ENCODE results near the gene ADAMTS2. TPM values are rescaled to one million over a fixed set of nuclear protein-coding genes. Genes with fewer than 3 reads are reported as not detected.

Gene ADAMTS2
- total and polyA plus RNA-seq, 4 experiments from 2014 or later: 0.07 TPM; not detected in 3

- H3K27ac ChIP-seq (ENCODE audit: low read depth, low read length): no peak overlapping the region
- H3K9me3 Mint-ChIP-seq: peaks cover 0 to 2% (median 0%) of the 10 kb centered on the region in 8 donors
- H3K27ac Mint-ChIP-seq: no peak overlapping the region
- no peaks in the 10 kb centered on the region for H3K9me3 ChIP-seq (ENCODE audit: control insufficient read depth in 1 of 2, low read length in 2 of 2)
- H3K27me3 Mint-ChIP-seq: no peaks in the 10 kb centered on the region
- H3K4me1 Mint-ChIP-seq: no peaks in the 10 kb centered on the region
- intact Hi-C loops (cut with micrococcal nuclease): no loop called here
- no peaks in the 10 kb centered on the region for H3K27me3 ChIP-seq (ENCODE audit: insufficient read depth, low read length)
- ChIA-PET POLR2A (ENCODE audit: partially characterized antibody) (no interaction called here), CTCF (ENCODE audit: partially characterized antibody) (no interaction called here)
- H3K4me3 Mint-ChIP-seq: no peak overlapping the region
- H3K36me3 ChIP-seq (ENCODE audit: insufficient read depth, low read length): no peaks in the 10 kb centered on the region
- no peak overlapping the region for H3K4me3 ChIP-seq (ENCODE audit: low read length in 2 of 2)
- no peaks in the 10 kb centered on the region for H3K36me3 Mint-ChIP-seq
- no peaks in the 10 kb centered on the region for H3K4me1 ChIP-seq (ENCODE audit: insufficient read depth, low read length)
- no peak for DNase-seq
These were observed 210.8 kb downstream of the ADAMTS2 start for GRCh38 chr5:179134511-179134910.

GRCh38 chr5:179132586-179133355 is 212.5 kb downstream of the ADAMTS2 start:
- Histone ChIP-seq H3K9me3 (ENCODE audit: control insufficient read depth in 1 of 2, low read length in 2 of 2) (no peaks in the 10 kb centered on the region), H3K27ac (ENCODE audit: low read depth, low read length) (no peak overlapping the region), H3K36me3 (ENCODE audit: insufficient read depth, low read length) (no peaks in the 10 kb centered on the region), H3K4me1 (ENCODE audit: insufficient read depth, low read length) (no peaks in the 10 kb centered on the region), H3K27me3 (ENCODE audit: insufficient read depth, low read length) (no peaks in the 10 kb centered on the region), H3K4me3 (ENCODE audit: low read length in 2 of 2) (no peak overlapping the region)
- POLR2A ChIA-PET (ENCODE audit: partially characterized antibody): no interaction called here
- Mint-ChIP-seq H3K27me3 (no peaks in the 10 kb centered on the region), H3K4me3 (no peak overlapping the region), H3K4me1 (no peaks in the 10 kb centered on the region), H3K27ac (peak overlapping the region in 1 of 7 donors; percentile 73), H3K36me3 (no peaks in the 10 kb centered on the region), H3K9me3 (peaks cover 0 to 3% (median 0%) of the 10 kb centered on the region in 8 donors)
- CTCF ChIA-PET (ENCODE audit: partially characterized antibody): no interaction called here
- no peak for DNase-seq
- intact Hi-C loops (cut with micrococcal nuclease): no loop called here

GRCh38 chr5:179131886-179132585 is 213.2 kb downstream of the ADAMTS2 start:
- no peaks in the 10 kb centered on the region for H3K4me1 ChIP-seq (ENCODE audit: insufficient read depth, low read length)
- H3K27me3 Mint-ChIP-seq: no peaks in the 10 kb centered on the region
- H3K9me3 Mint-ChIP-seq: peaks cover 0 to 4% (median 0%) of the 10 kb centered on the region in 8 donors
- intact Hi-C loops (cut with micrococcal nuclease): no loop called here
- no peaks in the 10 kb centered on the region for H3K4me1 Mint-ChIP-seq
- no peaks in the 10 kb centered on the region for H3K27me3 ChIP-seq (ENCODE audit: insufficient read depth, low read length)
- H3K36me3 ChIP-seq (ENCODE audit: insufficient read depth, low read length): no peaks in the 10 kb centered on the region
- H3K4me3 ChIP-seq (ENCODE audit: low read length in 2 of 2): no peak overlapping the region
- H3K27ac Mint-ChIP-seq: no peak overlapping the region
- H3K4me3 Mint-ChIP-seq: no peak overlapping the region
- CTCF ChIA-PET (ENCODE audit: partially characterized antibody): no interaction called here
- no peak overlapping the region for H3K27ac ChIP-seq (ENCODE audit: low read depth, low read length)
- no peak for DNase-seq
- H3K9me3 ChIP-seq (ENCODE audit: control insufficient read depth in 1 of 2, low read length in 2 of 2): no peaks in the 10 kb centered on the region
- POLR2A ChIA-PET (ENCODE audit: partially characterized antibody): no interaction called here
- no peaks in the 10 kb centered on the region for H3K36me3 Mint-ChIP-seq

GRCh38 chr5:179131321-179131835 is 213.9 kb downstream of the ADAMTS2 start:
- intact Hi-C loops (cut with micrococcal nuclease): no loop called here
- no peaks in the 10 kb centered on the region for H3K4me1 Mint-ChIP-seq
- Histone ChIP-seq H3K4me3 (ENCODE audit: low read length in 2 of 2) (no peak overlapping the region), H3K9me3 (ENCODE audit: control insufficient read depth in 1 of 2, low read length in 2 of 2) (no peaks in the 10 kb centered on the region), H3K36me3 (ENCODE audit: insufficient read depth, low read length) (no peaks in the 10 kb centered on the region), H3K27ac (ENCODE audit: low read depth, low read length) (no peak overlapping the region), H3K4me1 (ENCODE audit: insufficient read depth, low read length) (no peaks in the 10 kb centered on the region), H3K27me3 (ENCODE audit: insufficient read depth, low read length) (no peaks in the 10 kb centered on the region)
- no peak overlapping the region for H3K27ac Mint-ChIP-seq
- peaks cover 0 to 4% (median 0%) of the 10 kb centered on the region in 8 donors for H3K9me3 Mint-ChIP-seq
- no peak for DNase-seq
- H3K36me3 Mint-ChIP-seq: no peaks in the 10 kb centered on the region
- no peak overlapping the region for H3K4me3 Mint-ChIP-seq
- CTCF ChIA-PET (ENCODE audit: partially characterized antibody): no interaction called here
- H3K27me3 Mint-ChIP-seq: no peaks in the 10 kb centered on the region
- POLR2A ChIA-PET (ENCODE audit: partially characterized antibody): no interaction called here

GRCh38 chr5:179130101-179130681 is 215.1 kb downstream of the ADAMTS2 start:
- Histone ChIP-seq H3K9me3 (ENCODE audit: control insufficient read depth in 1 of 2, low read length in 2 of 2) (no peaks in the 10 kb centered on the region), H3K4me1 (ENCODE audit: insufficient read depth, low read length) (no peaks in the 10 kb centered on the region), H3K27ac (ENCODE audit: low read depth, low read length) (no peak overlapping the region), H3K4me3 (ENCODE audit: low read length in 2 of 2) (no peak overlapping the region), H3K27me3 (ENCODE audit: insufficient read depth, low read length) (no peaks in the 10 kb centered on the region), H3K36me3 (ENCODE audit: insufficient read depth, low read length) (no peaks in the 10 kb centered on the region)
- intact Hi-C loops (cut with micrococcal nuclease): no loop called here
- POLR2A ChIA-PET (ENCODE audit: partially characterized antibody): no interaction called here
- H3K27ac Mint-ChIP-seq: no peak overlapping the region
- DNase-seq: no peak
- no peaks in the 10 kb centered on the region for H3K27me3 Mint-ChIP-seq
- CTCF ChIA-PET (ENCODE audit: partially characterized antibody): no interaction called here
- no peak overlapping the region for H3K4me3 Mint-ChIP-seq
- H3K9me3 Mint-ChIP-seq: peaks cover 0 to 3% (median 0%) of the 10 kb centered on the region in 8 donors
- no peaks in the 10 kb centered on the region for H3K36me3 Mint-ChIP-seq
- no peaks in the 10 kb centered on the region for H3K4me1 Mint-ChIP-seq

- Mint-ChIP-seq H3K4me3 (no peak overlapping the region), H3K27ac (no peak overlapping the region), H3K27me3 (no peaks in the 10 kb centered on the region), H3K36me3 (no peaks in the 10 kb centered on the region), H3K4me1 (no peaks in the 10 kb centered on the region), H3K9me3 (peaks cover 0 to 3% (median 0%) of the 10 kb centered on the region in 8 donors)
- Histone ChIP-seq H3K27ac (ENCODE audit: low read depth, low read length) (no peak overlapping the region), H3K36me3 (ENCODE audit: insufficient read depth, low read length) (no peaks in the 10 kb centered on the region), H3K4me1 (ENCODE audit: insufficient read depth, low read length) (no peaks in the 10 kb centered on the region), H3K9me3 (ENCODE audit: control insufficient read depth in 1 of 2, low read length in 2 of 2) (no peaks in the 10 kb centered on the region), H3K4me3 (ENCODE audit: low read length in 2 of 2) (no peak overlapping the region), H3K27me3 (ENCODE audit: insufficient read depth, low read length) (no peaks in the 10 kb centered on the region)
- ChIA-PET CTCF (ENCODE audit: partially characterized antibody) (no interaction called here), POLR2A (ENCODE audit: partially characterized antibody) (no interaction called here)
- intact Hi-C loops (cut with micrococcal nuclease): no loop called here
- DNase-seq: no peak
These were observed 215.6 kb downstream of the ADAMTS2 start for GRCh38 chr5:179129607-179130071.

- CTCF ChIA-PET (ENCODE audit: partially characterized antibody): no interaction called here
- POLR2A ChIA-PET (ENCODE audit: partially characterized antibody): no interaction called here
- H3K9me3 Mint-ChIP-seq: peaks cover 0 to 3% (median 0%) of the 10 kb centered on the region in 8 donors
- H3K27ac Mint-ChIP-seq: no peak overlapping the region
- Histone ChIP-seq H3K4me3 (ENCODE audit: low read length in 2 of 2) (no peak overlapping the region), H3K27me3 (ENCODE audit: insufficient read depth, low read length) (no peaks in the 10 kb centered on the region), H3K4me1 (ENCODE audit: insufficient read depth, low read length) (no peaks in the 10 kb centered on the region), H3K9me3 (ENCODE audit: control insufficient read depth in 1 of 2, low read length in 2 of 2) (no peaks in the 10 kb centered on the region), H3K27ac (ENCODE audit: low read depth, low read length) (no peak overlapping the region), H3K36me3 (ENCODE audit: insufficient read depth, low read length) (no peaks in the 10 kb centered on the region)
- no peak overlapping the region for H3K4me3 Mint-ChIP-seq
- no peaks in the 10 kb centered on the region for H3K36me3 Mint-ChIP-seq
- H3K4me1 Mint-ChIP-seq: no peaks in the 10 kb centered on the region
- DNase-seq: no peak
- H3K27me3 Mint-ChIP-seq: no peaks in the 10 kb centered on the region
- intact Hi-C loops (cut with micrococcal nuclease): no loop called here
These were observed 216.3 kb downstream of the ADAMTS2 start for GRCh38 chr5:179128976-179129375.

All from CD4-positive, alpha-beta memory T cell (primary cell).